Measurements from ENCODE around the gene LARGE1.

GRCh38 chr22:33851821-33852384, 68.4 kb downstream of the LARGE1 start:
- TF ChIP-seq ZNF431 (CRISPR knock-in tag; IDR thresholded peaks at IDR 0.05): no peak
- no peak for TF ChIP-seq ZNF592 (IDR thresholded peaks at IDR 0.05)

Measured in K562 (cell line).